Nephron (organoid): Measurements from ENCODE around the gene CAV1.
A peak's percentile ranks its signal among the peaks of the same experiment; 100 is the strongest.
"Not testable (repeated sequence)": the region's sequence is repeated elsewhere in the genome, so short reads cannot be mapped to it uniquely, and the experiment has no call there.

Experiments used
- H3K27ac Mint-ChIP-seq, 3 experiments: 2 replicates each; pipeline ENCODE4 v1.8.0; 2020; ENCODE audit warnings: mixed read lengths in 3 of 3, mild to moderate bottlenecking in 2 of 3, moderate library complexity in 1 of 3
- H3K27me3 Mint-ChIP-seq: 2 replicates; pipeline ENCODE4 v1.8.0; 2021; ENCODE audit warnings: low read depth, mild to moderate bottlenecking, moderate library complexity, mixed read lengths
- H3K36me3 Mint-ChIP-seq: 2 replicates; pipeline ENCODE4 v1.8.0; 2020; ENCODE audit warnings: low read depth, mixed read lengths
- H3K4me1 Mint-ChIP-seq: 2 replicates; pipeline ENCODE4 v1.8.0; 2020; ENCODE audit warnings: mixed read lengths
- H3K4me3 Mint-ChIP-seq, 3 experiments: 2 replicates each; pipeline ENCODE4 v1.8.0; 2020; ENCODE audit warnings: mild to moderate bottlenecking in 3 of 3, mixed read lengths in 3 of 3, moderate library complexity in 2 of 3
- H3K9me3 Mint-ChIP-seq: 2 replicates; pipeline ENCODE4 v1.8.0; 2020; ENCODE audit warnings: mixed read lengths
- TF ChIP-seq, protein P1 (sequence below), 3 experiments: fragments of 200-600 bp; sonication (generic); IDR thresholded peaks; one replicate each; pipeline ENCODE4 v1.5.0; 2021; ENCODE audit warnings: antibody characterized with exemption in 3 of 3; ENCODE audit not compliant: unreplicated experiment in 3 of 3

Gene CAV1, protein sequence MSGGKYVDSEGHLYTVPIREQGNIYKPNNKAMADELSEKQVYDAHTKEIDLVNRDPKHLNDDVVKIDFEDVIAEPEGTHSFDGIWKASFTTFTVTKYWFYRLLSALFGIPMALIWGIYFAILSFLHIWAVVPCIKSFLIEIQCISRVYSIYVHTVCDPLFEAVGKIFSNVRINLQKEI

DNA sequence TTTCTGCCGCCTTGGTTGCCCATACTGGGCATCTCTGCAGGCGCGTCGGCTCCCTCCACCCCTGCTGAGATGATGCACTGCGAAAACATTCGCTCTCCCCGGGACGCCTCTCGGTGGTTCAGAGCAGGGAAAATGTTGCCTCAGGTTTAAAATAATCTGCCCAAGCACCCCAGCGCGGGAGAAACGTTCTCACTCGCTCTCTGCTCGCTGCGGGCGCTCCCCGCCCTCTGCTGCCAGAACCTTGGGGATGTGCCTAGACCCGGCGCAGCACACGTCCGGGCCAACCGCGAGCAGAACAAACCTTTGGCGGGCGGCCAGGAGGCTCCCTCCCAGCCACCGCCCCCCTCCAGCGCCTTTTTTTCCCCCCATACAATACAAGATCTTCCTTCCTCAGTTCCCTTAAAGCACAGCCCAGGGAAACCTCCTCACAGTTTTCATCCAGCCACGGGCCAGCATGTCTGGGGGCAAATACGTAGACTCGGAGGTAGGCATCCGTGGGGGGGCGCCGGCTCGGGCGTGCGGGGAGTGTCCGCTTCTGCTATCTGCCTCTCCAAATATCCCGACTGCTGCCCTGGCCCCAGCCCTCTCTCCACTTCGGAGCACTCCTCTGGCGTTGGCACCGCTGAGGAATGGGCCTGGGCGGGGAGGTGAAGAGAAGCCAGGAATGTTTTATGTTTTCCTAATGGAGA lies at the start of gene CAV1:
CAV1 (plus strand) TSS at position 428 of the 689 bp plus-strand sequence; CDS start at position 455, 27 bp downstream.
- Mint-ChIP-seq H3K9me3 (no peaks in the 10 kb centered on the region), H3K27me3 (peaks cover 90% of the 10 kb centered on the region), H3K36me3 (no peaks in the 10 kb centered on the region), H3K4me1 (peaks cover 15% of the 10 kb centered on the region), H3K27ac (no peak within 1 kb of the TSS), H3K4me3 (peak within 1 kb of the TSS; percentile 79 to 88 (median 88))
- TF ChIP-seq, protein P1, sequence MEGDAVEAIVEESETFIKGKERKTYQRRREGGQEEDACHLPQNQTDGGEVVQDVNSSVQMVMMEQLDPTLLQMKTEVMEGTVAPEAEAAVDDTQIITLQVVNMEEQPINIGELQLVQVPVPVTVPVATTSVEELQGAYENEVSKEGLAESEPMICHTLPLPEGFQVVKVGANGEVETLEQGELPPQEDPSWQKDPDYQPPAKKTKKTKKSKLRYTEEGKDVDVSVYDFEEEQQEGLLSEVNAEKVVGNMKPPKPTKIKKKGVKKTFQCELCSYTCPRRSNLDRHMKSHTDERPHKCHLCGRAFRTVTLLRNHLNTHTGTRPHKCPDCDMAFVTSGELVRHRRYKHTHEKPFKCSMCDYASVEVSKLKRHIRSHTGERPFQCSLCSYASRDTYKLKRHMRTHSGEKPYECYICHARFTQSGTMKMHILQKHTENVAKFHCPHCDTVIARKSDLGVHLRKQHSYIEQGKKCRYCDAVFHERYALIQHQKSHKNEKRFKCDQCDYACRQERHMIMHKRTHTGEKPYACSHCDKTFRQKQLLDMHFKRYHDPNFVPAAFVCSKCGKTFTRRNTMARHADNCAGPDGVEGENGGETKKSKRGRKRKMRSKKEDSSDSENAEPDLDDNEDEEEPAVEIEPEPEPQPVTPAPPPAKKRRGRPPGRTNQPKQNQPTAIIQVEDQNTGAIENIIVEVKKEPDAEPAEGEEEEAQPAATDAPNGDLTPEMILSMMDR (IDR thresholded peaks at IDR 0.05; ENCODE audit: unreplicated experiment in 3 of 3): no peak

- Mint-ChIP-seq H3K27me3 (peaks cover 3% of the 10 kb centered on the region), H3K36me3 (no peaks in the 10 kb centered on the region)
Measured at GRCh38 chr7:116477625-116478024, 47.2 kb upstream of the CAV1 start.

DNA sequence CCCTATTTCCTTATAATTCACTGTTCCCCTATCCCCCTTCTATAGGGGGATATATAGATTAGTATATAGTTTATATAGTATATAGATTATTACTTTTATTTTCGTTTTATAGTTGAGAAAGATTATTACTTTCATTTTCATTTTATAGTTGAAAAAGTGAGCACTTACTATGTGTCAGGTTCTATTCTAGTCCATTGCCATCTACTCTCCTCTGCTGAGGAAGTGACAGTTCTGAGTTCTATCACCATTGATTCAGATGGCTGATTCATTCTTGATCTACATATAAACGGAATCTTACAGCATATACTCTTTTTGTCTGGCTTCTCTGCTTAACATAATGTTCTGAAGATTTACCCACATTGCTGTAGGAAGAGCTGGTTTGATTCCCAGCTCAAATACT lies 46.0 kb upstream of the CAV1 start:
- Mint-ChIP-seq H3K36me3 (no peaks in the 10 kb centered on the region), H3K9me3 (peaks cover 8% of the 10 kb centered on the region), H3K4me3 (no peak overlapping the region), H3K4me1 (no peaks in the 10 kb centered on the region), H3K27ac (no peak overlapping the region), H3K27me3 (peaks cover 3% of the 10 kb centered on the region)
- TF ChIP-seq, protein P1 (IDR thresholded peaks at IDR 0.05; ENCODE audit: unreplicated experiment in 3 of 3): no peak

More at GRCh38 chr7:116477625-116478024, 47.2 kb upstream of the CAV1 start:
- TF ChIP-seq, protein P1 (IDR thresholded peaks at IDR 0.05; ENCODE audit: unreplicated experiment in 3 of 3): no peak
- H3K27ac Mint-ChIP-seq: no peak overlapping the region
- no peak overlapping the region for H3K4me3 Mint-ChIP-seq
- H3K4me1 Mint-ChIP-seq: no peaks in the 10 kb centered on the region
- H3K9me3 Mint-ChIP-seq: peaks cover 8% of the 10 kb centered on the region

DNA sequence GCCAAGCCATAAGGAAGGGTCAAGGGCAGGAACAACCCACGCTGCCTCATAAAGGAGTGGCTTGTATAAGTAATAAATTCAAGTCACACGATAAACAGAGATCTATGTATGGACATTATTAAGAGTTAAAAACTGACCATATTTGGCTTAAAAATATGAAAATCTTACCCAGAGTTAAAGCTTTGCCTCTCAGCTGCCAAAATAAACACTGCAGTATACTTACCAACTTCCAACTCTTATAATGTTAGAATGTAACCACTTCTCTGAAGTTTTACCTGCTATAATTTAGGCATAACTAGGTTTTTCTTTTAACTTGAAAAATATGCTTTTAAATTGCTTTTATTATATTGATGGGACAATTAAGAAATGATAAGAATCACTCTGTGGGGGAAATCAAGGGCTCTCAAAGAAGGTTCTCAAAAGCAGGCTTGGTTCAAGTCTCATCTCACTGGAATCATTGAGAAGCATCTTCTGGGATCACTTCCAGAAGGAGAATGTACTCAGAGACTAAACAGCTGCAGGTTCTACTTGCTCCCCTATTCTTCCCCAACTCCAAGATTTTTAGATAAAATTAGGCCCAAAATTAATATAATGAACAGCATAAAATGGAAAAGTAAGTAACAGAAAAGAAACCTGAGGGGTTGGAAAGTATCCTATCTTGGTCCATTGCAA lies 41.4 kb upstream of the CAV1 start:
- H3K4me1 Mint-ChIP-seq: no peaks in the 10 kb centered on the region
- TF ChIP-seq, protein P1 (IDR thresholded peaks at IDR 0.05; ENCODE audit: unreplicated experiment in 3 of 3): no peak
- no peak overlapping the region for H3K4me3 Mint-ChIP-seq
- peak overlapping the region in 1 of 3 experiments; percentile 51 for H3K27ac Mint-ChIP-seq
- H3K27me3 Mint-ChIP-seq: no peaks in the 10 kb centered on the region
- H3K36me3 Mint-ChIP-seq: no peaks in the 10 kb centered on the region
- no peaks in the 10 kb centered on the region for H3K9me3 Mint-ChIP-seq

DNA sequence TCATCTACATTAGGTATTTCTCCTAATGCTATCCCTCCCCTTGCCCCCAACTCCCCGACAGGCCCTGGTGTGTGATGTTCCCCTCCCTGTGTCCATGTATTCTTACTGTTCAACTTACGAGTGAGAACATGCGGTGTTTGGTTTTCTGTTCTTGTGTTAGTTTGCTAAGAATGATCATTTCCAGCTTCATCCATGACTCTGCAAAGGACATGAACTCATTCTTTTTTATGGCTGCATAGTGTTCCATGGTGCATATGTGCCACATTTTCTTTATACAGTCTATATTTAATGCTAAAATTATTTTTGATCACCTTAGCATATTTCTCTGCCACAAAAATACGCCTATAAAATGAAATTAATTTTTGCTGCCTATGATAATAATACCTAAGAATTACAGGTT lies 40.4 kb upstream of the CAV1 start:
- H3K27me3 Mint-ChIP-seq, H3K27ac Mint-ChIP-seq, H3K36me3 Mint-ChIP-seq, H3K9me3 Mint-ChIP-seq, H3K4me3 Mint-ChIP-seq, H3K4me1 Mint-ChIP-seq: not testable (repeated sequence)

GRCh38 chr7:116487907-116488521 lies 36.8 kb upstream of the CAV1 start:
- peaks cover 10% of the 10 kb centered on the region for H3K4me1 Mint-ChIP-seq
- no peaks in the 10 kb centered on the region for H3K36me3 Mint-ChIP-seq
- H3K27ac Mint-ChIP-seq: no peak overlapping the region
- H3K9me3 Mint-ChIP-seq: no peaks in the 10 kb centered on the region
- H3K27me3 Mint-ChIP-seq: no peaks in the 10 kb centered on the region
- TF ChIP-seq, protein P1 (IDR thresholded peaks at IDR 0.05; ENCODE audit: unreplicated experiment in 3 of 3): no peak
- no peak overlapping the region for H3K4me3 Mint-ChIP-seq
